Panc1 (cell line): ENCODE results near the gene TRMT5. TPM values are rescaled to one million over a fixed set of nuclear protein-coding genes. Genes with fewer than 3 reads are reported as not detected.

Source experiments
- ATAC-seq: fragments of 200-7000 bp; cut with Tn5 transposase; 2 replicates; pipeline ENCODE4 v1.9.1; 2020; ENCODE audit warnings: mild to moderate bottlenecking, moderate library complexity
- BruUV-seq: library from RNA; stranded (reverse); fragments of 400-500 nt; replicated peaks from 2 replicates; lab custom pipeline; 2021; lab: Mats Ljungman, UMichigan
- CTCF ChIA-PET: fragments of 300-600 bp; sonication (Branson Sonifier 250); formaldehyde crosslinking; loops from one replicate; lab custom pipeline; 2022; ENCODE audit warnings: antibody characterized with exemption; lab: Charles Lee
- POLR2A ChIA-PET: fragments of 300-600 bp; sonication (Branson Sonifier 250); formaldehyde crosslinking; loops from one replicate; lab custom pipeline; 2022; ENCODE audit warnings: antibody characterized with exemption; lab: Charles Lee
- DNase-seq: peaks from one replicate; pipeline ENCODE4 v3.0.0-alpha.2; 2010; ENCODE audit warnings: low read depth, low spot score
- H3K27ac ChIP-seq: 2 replicates; pipeline ENCODE4 v1.5.1; 2011; ENCODE audit warnings: mild to moderate bottlenecking, low read length, inconsistent platforms
- H3K27me3 ChIP-seq: fragments of 200-500 bp; sonication (Bioruptor generic); 2 replicates; pipeline ENCODE4 v1.6.0; 2014; ENCODE audit warnings: low read length, inconsistent platforms; ENCODE audit not compliant: control insufficient read depth, insufficient read depth
- H3K36me3 ChIP-seq: fragments of 200-500 bp; sonication (Bioruptor generic); 2 replicates; pipeline ENCODE4 v1.5.1; 2014; ENCODE audit warnings: inconsistent platforms, mild to moderate bottlenecking, low read length, moderate library complexity; ENCODE audit not compliant: control insufficient read depth, insufficient read depth
- H3K4me1 ChIP-seq: 2 replicates; pipeline ENCODE4 v1.5.1; 2011; ENCODE audit warnings: inconsistent platforms, mild to moderate bottlenecking, low read length, moderate library complexity; ENCODE audit not compliant: control insufficient read depth, insufficient read depth
- H3K4me3 ChIP-seq, 2 experiments: 2 replicates each; pipeline ENCODE4 v1.5.1; 2011 to 2012; ENCODE audit warnings: low read depth in 2 of 2, low read length in 2 of 2, mild to moderate bottlenecking in 2 of 2, inconsistent platforms in 1 of 2, moderate library complexity in 1 of 2
- H3K9me3 ChIP-seq: fragments of 200-500 bp; sonication (Bioruptor generic); 2 replicates; pipeline ENCODE4 v1.5.1; 2014; ENCODE audit warnings: low read depth, mild to moderate bottlenecking, inconsistent platforms, low read length, moderate library complexity; ENCODE audit not compliant: control insufficient read depth, insufficient read depth
- POLR2AphosphoS5 ChIP-seq: IDR thresholded peaks from 2 replicates; pipeline ENCODE4 v1.6.1; 2012; ENCODE audit warnings: mild to moderate bottlenecking, low read depth, low read length, moderate library complexity
- SIN3A ChIP-seq: IDR thresholded peaks from 2 replicates; pipeline ENCODE4 v1.6.1; 2012; ENCODE audit warnings: low read depth, mild to moderate bottlenecking, low read length, moderate library complexity, borderline replicate concordance; ENCODE audit not compliant: insufficient read depth
- TCF7L2 ChIP-seq: IDR thresholded peaks from 2 replicates; pipeline ENCODE4 v1.6.1; 2011; ENCODE audit warnings: mild to moderate bottlenecking, low read depth, low read length, inconsistent platforms
- in situ Hi-C: cut with HindIII; loops from 2 replicates; pipeline ENCODE4 v1.10.0; 2016; ENCODE audit warnings: low sequenced_read_pairs, low pct_unique_long_range_greater_than_20kb
- intact Hi-C: fragments of 100-400 bp; cut with micrococcal nuclease; formaldehyde crosslinking; loops from one replicate; pipeline ENCODE4 v1.10.0; 2022; ENCODE audit not compliant: unreplicated experiment
- total RNA-seq: library from RNA; stranded (reverse); gene quantifications from one replicate; pipeline ENCODE4 v1.2.1, GENCODE V29; 2021; ENCODE audit not compliant: unreplicated experiment
- TF ChIP-seq, protein P1 (sequence below), 2 experiments: IDR thresholded peaks; 2 replicates each; pipeline ENCODE4 v1.6.1; 2011 to 2012; ENCODE audit warnings: low read depth in 2 of 2, control low read depth in 1 of 2, low read length in 1 of 2, mild to moderate bottlenecking in 1 of 2, moderate library complexity in 1 of 2; ENCODE audit not compliant: insufficient read depth in 1 of 2
- TF ChIP-seq, protein P2 (sequence below): fragments of 450-650 bp; IDR thresholded peaks from 2 replicates; pipeline ENCODE4 v1.5.1; 2017; ENCODE audit warnings: mild to moderate bottlenecking

TRMT5 gene
- total RNA-seq, 1 experiment from 2014 or later: 14.9 TPM

DNA sequence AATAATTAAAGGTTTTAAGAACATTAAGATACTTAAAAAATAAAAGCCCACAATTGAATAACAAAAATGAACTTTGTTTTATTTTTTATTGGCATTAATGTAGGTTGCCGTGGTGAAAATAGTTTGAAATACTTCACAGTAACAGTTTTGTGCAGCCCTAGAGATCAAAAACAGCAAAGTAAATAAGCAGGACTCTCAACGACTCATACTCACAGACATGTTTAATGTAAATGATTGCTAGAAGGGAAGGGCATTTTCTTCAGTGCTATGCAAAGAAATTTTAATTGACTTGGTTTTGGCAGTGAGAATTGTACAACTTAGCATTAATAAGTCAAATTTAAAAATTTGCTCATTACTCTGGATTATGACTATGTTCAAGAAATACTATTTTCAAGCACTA lies 16.0 kb downstream of the TRMT5 start:
- intact Hi-C loops: no loop called here
- no peak overlapping the region for H3K27ac ChIP-seq

DNA sequence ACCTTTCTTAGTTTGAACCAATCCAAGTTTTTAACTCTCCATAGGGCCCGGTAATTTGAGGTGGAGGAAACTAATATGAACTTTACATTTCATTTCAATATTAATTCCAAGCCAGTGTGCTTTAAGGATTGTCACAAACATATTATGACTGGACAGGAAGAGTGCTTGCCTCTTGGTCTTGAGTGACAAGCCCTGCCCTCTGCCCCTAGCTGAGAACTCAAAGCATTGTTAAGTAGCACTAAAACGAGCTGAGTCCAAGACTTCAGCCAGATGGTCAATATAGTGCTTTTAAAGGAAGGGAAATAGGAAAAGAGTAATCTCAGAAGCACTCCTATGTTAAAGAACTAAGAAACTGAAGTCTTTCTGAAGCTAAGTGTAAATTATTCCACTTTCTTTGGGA lies 17.1 kb downstream of the TRMT5 start:
- intact Hi-C loops (no loop called here), in situ Hi-C loops (no loop called here)
- no peak for DNase-seq
- ATAC-seq: no peak
- no peaks in the 10 kb centered on the region for H3K4me1 ChIP-seq
- ChIA-PET POLR2A (no interaction called here), CTCF (interaction anchor here (0.7 kb wide), 1 partner anchor 14 kb away, joined by 3 read pairs; no protein-coding TSS in a partner anchor)
- no peak overlapping the region for H3K4me3 ChIP-seq
- no peak overlapping the region for H3K27ac ChIP-seq
- no TSS peak for BruUV-seq
- H3K9me3 ChIP-seq: no peaks in the 10 kb centered on the region
- H3K27me3 ChIP-seq: no peaks in the 10 kb centered on the region
- TF ChIP-seq SIN3A (no peak), TCF7L2 (no peak), POLR2AphosphoS5 (no peak)
- TF ChIP-seq, protein P1, sequence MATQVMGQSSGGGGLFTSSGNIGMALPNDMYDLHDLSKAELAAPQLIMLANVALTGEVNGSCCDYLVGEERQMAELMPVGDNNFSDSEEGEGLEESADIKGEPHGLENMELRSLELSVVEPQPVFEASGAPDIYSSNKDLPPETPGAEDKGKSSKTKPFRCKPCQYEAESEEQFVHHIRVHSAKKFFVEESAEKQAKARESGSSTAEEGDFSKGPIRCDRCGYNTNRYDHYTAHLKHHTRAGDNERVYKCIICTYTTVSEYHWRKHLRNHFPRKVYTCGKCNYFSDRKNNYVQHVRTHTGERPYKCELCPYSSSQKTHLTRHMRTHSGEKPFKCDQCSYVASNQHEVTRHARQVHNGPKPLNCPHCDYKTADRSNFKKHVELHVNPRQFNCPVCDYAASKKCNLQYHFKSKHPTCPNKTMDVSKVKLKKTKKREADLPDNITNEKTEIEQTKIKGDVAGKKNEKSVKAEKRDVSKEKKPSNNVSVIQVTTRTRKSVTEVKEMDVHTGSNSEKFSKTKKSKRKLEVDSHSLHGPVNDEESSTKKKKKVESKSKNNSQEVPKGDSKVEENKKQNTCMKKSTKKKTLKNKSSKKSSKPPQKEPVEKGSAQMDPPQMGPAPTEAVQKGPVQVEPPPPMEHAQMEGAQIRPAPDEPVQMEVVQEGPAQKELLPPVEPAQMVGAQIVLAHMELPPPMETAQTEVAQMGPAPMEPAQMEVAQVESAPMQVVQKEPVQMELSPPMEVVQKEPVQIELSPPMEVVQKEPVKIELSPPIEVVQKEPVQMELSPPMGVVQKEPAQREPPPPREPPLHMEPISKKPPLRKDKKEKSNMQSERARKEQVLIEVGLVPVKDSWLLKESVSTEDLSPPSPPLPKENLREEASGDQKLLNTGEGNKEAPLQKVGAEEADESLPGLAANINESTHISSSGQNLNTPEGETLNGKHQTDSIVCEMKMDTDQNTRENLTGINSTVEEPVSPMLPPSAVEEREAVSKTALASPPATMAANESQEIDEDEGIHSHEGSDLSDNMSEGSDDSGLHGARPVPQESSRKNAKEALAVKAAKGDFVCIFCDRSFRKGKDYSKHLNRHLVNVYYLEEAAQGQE (IDR thresholded peaks at IDR 0.05; ENCODE audit: insufficient read depth in 1 of 2, low read depth in 2 of 2, low read length in 1 of 2): no peak
- TF ChIP-seq, protein P2, sequence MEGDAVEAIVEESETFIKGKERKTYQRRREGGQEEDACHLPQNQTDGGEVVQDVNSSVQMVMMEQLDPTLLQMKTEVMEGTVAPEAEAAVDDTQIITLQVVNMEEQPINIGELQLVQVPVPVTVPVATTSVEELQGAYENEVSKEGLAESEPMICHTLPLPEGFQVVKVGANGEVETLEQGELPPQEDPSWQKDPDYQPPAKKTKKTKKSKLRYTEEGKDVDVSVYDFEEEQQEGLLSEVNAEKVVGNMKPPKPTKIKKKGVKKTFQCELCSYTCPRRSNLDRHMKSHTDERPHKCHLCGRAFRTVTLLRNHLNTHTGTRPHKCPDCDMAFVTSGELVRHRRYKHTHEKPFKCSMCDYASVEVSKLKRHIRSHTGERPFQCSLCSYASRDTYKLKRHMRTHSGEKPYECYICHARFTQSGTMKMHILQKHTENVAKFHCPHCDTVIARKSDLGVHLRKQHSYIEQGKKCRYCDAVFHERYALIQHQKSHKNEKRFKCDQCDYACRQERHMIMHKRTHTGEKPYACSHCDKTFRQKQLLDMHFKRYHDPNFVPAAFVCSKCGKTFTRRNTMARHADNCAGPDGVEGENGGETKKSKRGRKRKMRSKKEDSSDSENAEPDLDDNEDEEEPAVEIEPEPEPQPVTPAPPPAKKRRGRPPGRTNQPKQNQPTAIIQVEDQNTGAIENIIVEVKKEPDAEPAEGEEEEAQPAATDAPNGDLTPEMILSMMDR: no peak
- H3K36me3 ChIP-seq: no peaks in the 10 kb centered on the region

More for the DNA sequence above, 16.0 kb downstream of the TRMT5 start:
- POLR2A ChIA-PET: no interaction called here
- Histone ChIP-seq H3K9me3 (no peaks in the 10 kb centered on the region), H3K4me1 (no peaks in the 10 kb centered on the region), H3K36me3 (no peaks in the 10 kb centered on the region), H3K4me3 (no peak overlapping the region), H3K27me3 (no peaks in the 10 kb centered on the region)
- ATAC-seq (no peak), DNase-seq (no peak)
- TF ChIP-seq POLR2AphosphoS5: no peak
- TF ChIP-seq SIN3A: no peak
- no peak for TF ChIP-seq TCF7L2
- TF ChIP-seq, protein P1 (IDR thresholded peaks at IDR 0.05; ENCODE audit: insufficient read depth in 1 of 2, low read depth in 2 of 2, low read length in 1 of 2): no peak
- TF ChIP-seq, protein P2: no peak
- in situ Hi-C loops: no loop called here
- CTCF ChIA-PET: no interaction called here
- BruUV-seq: TSS peak; percentile 38
